ENCODE results near the gene CDKAL1.
A peak's percentile ranks its signal among the peaks of the same experiment; 100 is the strongest.

The CDKAL1 gene

DNA sequence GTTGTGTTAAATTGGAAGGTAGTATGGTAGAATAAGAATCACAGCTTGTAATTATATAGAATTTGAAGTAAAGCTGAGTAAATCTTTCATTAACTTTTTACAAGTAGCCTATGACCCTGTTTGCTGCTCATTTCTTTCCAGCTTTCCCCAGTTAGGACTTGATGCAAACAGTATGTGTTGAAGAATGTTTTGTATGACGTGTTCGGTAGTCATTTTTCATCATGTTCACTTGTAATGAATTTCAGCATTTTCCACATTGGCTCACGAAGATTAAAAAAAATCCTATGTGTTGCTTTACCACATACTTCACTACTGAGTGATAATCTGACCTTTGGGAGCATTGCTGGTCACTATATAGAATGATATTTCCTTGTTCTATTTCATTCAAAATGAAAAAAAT is 162.4 kb downstream of the CDKAL1 start:
- H2AK5ac ChIP-seq (ENCODE audit: low read length) = no peak overlapping the region
- no peak overlapping the region for H3K4me2 ChIP-seq (ENCODE audit: low read length)
- H3K4me3 ChIP-seq (ENCODE audit: low read length) = no peak overlapping the region
- H4K5ac ChIP-seq (ENCODE audit: low read length) = no peak overlapping the region
- DNase-seq = no peak
- H2BK120ac ChIP-seq (ENCODE audit: low read depth, low read length) = no peak overlapping the region
- no peak overlapping the region for H2BK15ac ChIP-seq (replicated peaks; ENCODE audit: low read depth)
- peaks cover 2% of the 10 kb centered on the region for H3K4me1 ChIP-seq (ENCODE audit: control insufficient read depth, low read depth, low read length)
- H3K56ac ChIP-seq (ENCODE audit: low read length) = no peak overlapping the region
- no peaks in the 10 kb centered on the region for H3K79me1 ChIP-seq (ENCODE audit: low read length)
- H4K8ac ChIP-seq (ENCODE audit: low read depth, low read length) = no peak overlapping the region
- no peak overlapping the region for H3K9ac ChIP-seq (ENCODE audit: low read length)
- H3K23ac ChIP-seq (ENCODE audit: low read length) = no peak overlapping the region
- no peaks in the 10 kb centered on the region for H3K36me3 ChIP-seq (ENCODE audit: control insufficient read depth, insufficient read depth, low read length)
- no peak overlapping the region for H3K18ac ChIP-seq (ENCODE audit: low read length)
- no peaks in the 10 kb centered on the region for H3K27me3 ChIP-seq (ENCODE audit: insufficient read depth, low read length, poor library complexity)
- no peaks in the 10 kb centered on the region for H3K79me2 ChIP-seq (ENCODE audit: control insufficient read depth, insufficient read depth, low read length)
- H2BK5ac ChIP-seq (ENCODE audit: low read length) = no peak overlapping the region
- H3K27ac ChIP-seq (ENCODE audit: low read depth, low read length) = no peak overlapping the region
- no peak overlapping the region for H3K4ac ChIP-seq (ENCODE audit: low read depth, low read length)
- WGBS (ENCODE audit: extremely low coverage, insufficient coverage, low lambda C conversion rate) = no CpG with 5 or more reads among the region's 3 CpGs

DNA sequence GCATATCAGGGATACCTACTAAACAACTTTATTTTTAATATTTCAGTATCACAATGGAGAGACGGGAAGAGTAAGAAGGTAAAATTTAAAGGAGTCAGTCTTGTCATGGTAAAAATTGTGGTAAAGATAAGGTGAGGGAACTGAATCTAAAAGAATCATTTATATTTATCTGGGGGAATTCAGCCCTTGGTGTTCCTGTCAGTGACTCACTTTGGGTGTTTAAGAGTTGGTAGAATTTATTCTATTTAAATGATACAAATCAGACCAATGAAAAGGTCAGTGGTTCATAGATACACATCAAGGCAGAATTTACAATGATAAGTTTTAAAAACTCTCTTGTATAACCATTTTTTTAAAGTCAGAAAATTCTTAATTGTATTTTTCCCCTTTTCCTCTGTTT is 164.4 kb downstream of the CDKAL1 start:
- H3K4me1 ChIP-seq (ENCODE audit: control insufficient read depth, low read depth, low read length) = peaks cover 2% of the 10 kb centered on the region
- no peak overlapping the region for H2BK5ac ChIP-seq (ENCODE audit: low read length)
- no peak overlapping the region for H3K4me3 ChIP-seq (ENCODE audit: low read length)
- no peak overlapping the region for H3K56ac ChIP-seq (ENCODE audit: low read length)
- H3K27me3 ChIP-seq (ENCODE audit: insufficient read depth, low read length, poor library complexity) = no peaks in the 10 kb centered on the region
- H2BK15ac ChIP-seq (replicated peaks; ENCODE audit: low read depth) = no peak overlapping the region
- no peak overlapping the region for H4K5ac ChIP-seq (ENCODE audit: low read length)
- H3K23ac ChIP-seq (ENCODE audit: low read length) = no peak overlapping the region
- H2AK5ac ChIP-seq (ENCODE audit: low read length) = no peak overlapping the region
- H3K36me3 ChIP-seq (ENCODE audit: control insufficient read depth, insufficient read depth, low read length) = no peaks in the 10 kb centered on the region
- no peaks in the 10 kb centered on the region for H3K79me1 ChIP-seq (ENCODE audit: low read length)
- no peak overlapping the region for H3K18ac ChIP-seq (ENCODE audit: low read length)
- no peak for DNase-seq
- no peak overlapping the region for H3K27ac ChIP-seq (ENCODE audit: low read depth, low read length)
- H3K4ac ChIP-seq (ENCODE audit: low read depth, low read length) = no peak overlapping the region
- no peak overlapping the region for H2BK120ac ChIP-seq (ENCODE audit: low read depth, low read length)
- WGBS (ENCODE audit: extremely low coverage, insufficient coverage, low lambda C conversion rate) = 100% methylated on average over 1 of the region's 1 CpG
- H4K8ac ChIP-seq (ENCODE audit: low read depth, low read length) = peak overlapping the region; percentile 28
- no peak overlapping the region for H3K4me2 ChIP-seq (ENCODE audit: low read length)
- H3K9ac ChIP-seq (ENCODE audit: low read length) = no peak overlapping the region
- H3K79me2 ChIP-seq (ENCODE audit: control insufficient read depth, insufficient read depth, low read length) = no peaks in the 10 kb centered on the region

- Histone ChIP-seq H4K8ac (ENCODE audit: low read depth, low read length) (no peak overlapping the region), H3K4me3 (ENCODE audit: low read length) (no peak overlapping the region), H3K4ac (ENCODE audit: low read depth, low read length) (no peak overlapping the region), H2BK15ac (replicated peaks; ENCODE audit: low read depth) (peak overlapping the region; percentile 57), H3K27me3 (ENCODE audit: insufficient read depth, low read length, poor library complexity) (no peaks in the 10 kb centered on the region), H3K79me2 (ENCODE audit: control insufficient read depth, insufficient read depth, low read length) (no peaks in the 10 kb centered on the region), H3K4me1 (ENCODE audit: control insufficient read depth, low read depth, low read length) (peaks cover 2% of the 10 kb centered on the region), H3K27ac (ENCODE audit: low read depth, low read length) (no peak overlapping the region), H3K4me2 (ENCODE audit: low read length) (no peak overlapping the region), H3K79me1 (ENCODE audit: low read length) (no peaks in the 10 kb centered on the region), H3K9ac (ENCODE audit: low read length) (no peak overlapping the region), H2AK5ac (ENCODE audit: low read length) (no peak overlapping the region), H3K56ac (ENCODE audit: low read length) (no peak overlapping the region), H2BK5ac (ENCODE audit: low read length) (no peak overlapping the region), H3K18ac (ENCODE audit: low read length) (no peak overlapping the region), H4K5ac (ENCODE audit: low read length) (no peak overlapping the region), H3K36me3 (ENCODE audit: control insufficient read depth, insufficient read depth, low read length) (no peaks in the 10 kb centered on the region), H3K23ac (ENCODE audit: low read length) (no peak overlapping the region), H2BK120ac (ENCODE audit: low read depth, low read length) (no peak overlapping the region)
- WGBS (ENCODE audit: extremely low coverage, insufficient coverage, low lambda C conversion rate) = no CpG with 5 or more reads among the region's 4 CpGs
- DNase-seq = no peak
Measured at GRCh38 chr6:20699402-20699801, 165.1 kb downstream of the CDKAL1 start.

- Histone ChIP-seq H4K8ac (ENCODE audit: low read depth, low read length) (no peak overlapping the region), H3K4me1 (ENCODE audit: control insufficient read depth, low read depth, low read length) (peaks cover 2% of the 10 kb centered on the region), H4K5ac (ENCODE audit: low read length) (no peak overlapping the region), H2BK120ac (ENCODE audit: low read depth, low read length) (no peak overlapping the region), H3K79me2 (ENCODE audit: control insufficient read depth, insufficient read depth, low read length) (no peaks in the 10 kb centered on the region), H2BK5ac (ENCODE audit: low read length) (no peak overlapping the region), H2BK15ac (replicated peaks; ENCODE audit: low read depth) (no peak overlapping the region), H3K79me1 (ENCODE audit: low read length) (no peaks in the 10 kb centered on the region), H3K4ac (ENCODE audit: low read depth, low read length) (no peak overlapping the region), H3K4me2 (ENCODE audit: low read length) (no peak overlapping the region), H3K9ac (ENCODE audit: low read length) (no peak overlapping the region), H3K4me3 (ENCODE audit: low read length) (no peak overlapping the region), H3K18ac (ENCODE audit: low read length) (no peak overlapping the region), H2AK5ac (ENCODE audit: low read length) (no peak overlapping the region), H3K27me3 (ENCODE audit: insufficient read depth, low read length, poor library complexity) (no peaks in the 10 kb centered on the region), H3K23ac (ENCODE audit: low read length) (no peak overlapping the region), H3K36me3 (ENCODE audit: control insufficient read depth, insufficient read depth, low read length) (no peaks in the 10 kb centered on the region), H3K27ac (ENCODE audit: low read depth, low read length) (no peak overlapping the region), H3K56ac (ENCODE audit: low read length) (no peak overlapping the region)
- DNase-seq = no peak
Measured at GRCh38 chr6:20700375-20700774, 166.1 kb downstream of the CDKAL1 start.

- no peak overlapping the region for H3K9ac ChIP-seq (ENCODE audit: low read length)
- H3K27ac ChIP-seq (ENCODE audit: low read depth, low read length) = no peak overlapping the region
- H3K4me3 ChIP-seq (ENCODE audit: low read length) = no peak overlapping the region
Measured at GRCh38 chr6:20702366-20702765, 168.1 kb downstream of the CDKAL1 start.

DNA sequence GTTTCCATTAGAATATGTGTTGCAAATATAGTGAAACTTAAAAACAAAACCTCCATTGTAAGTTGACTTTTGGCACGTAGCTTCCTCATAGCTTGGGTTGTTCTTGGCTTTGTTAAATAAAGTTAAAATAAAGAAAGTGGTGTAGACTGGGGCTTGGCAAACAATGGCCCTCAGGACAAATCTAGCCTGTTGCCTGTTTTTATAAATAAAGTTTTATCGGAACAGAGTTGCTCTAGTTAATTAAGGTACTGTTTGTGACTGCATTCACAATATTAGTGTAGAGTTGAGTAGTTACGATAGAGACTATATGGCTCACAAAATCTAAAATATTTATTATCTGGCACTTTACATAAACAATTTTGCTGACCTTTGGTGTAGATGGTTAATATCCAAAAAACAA is 168.8 kb downstream of the CDKAL1 start:
- Histone ChIP-seq H3K79me1 (ENCODE audit: low read length) (no peaks in the 10 kb centered on the region), H3K79me2 (ENCODE audit: control insufficient read depth, insufficient read depth, low read length) (no peaks in the 10 kb centered on the region), H3K36me3 (ENCODE audit: control insufficient read depth, insufficient read depth, low read length) (no peaks in the 10 kb centered on the region), H3K4me3 (ENCODE audit: low read length) (no peak overlapping the region), H3K18ac (ENCODE audit: low read length) (no peak overlapping the region), H3K9ac (ENCODE audit: low read length) (no peak overlapping the region), H3K23ac (ENCODE audit: low read length) (no peak overlapping the region), H3K27me3 (ENCODE audit: insufficient read depth, low read length, poor library complexity) (no peaks in the 10 kb centered on the region), H2AK5ac (ENCODE audit: low read length) (no peak overlapping the region), H2BK5ac (ENCODE audit: low read length) (no peak overlapping the region), H3K27ac (ENCODE audit: low read depth, low read length) (no peak overlapping the region), H3K4me2 (ENCODE audit: low read length) (no peak overlapping the region), H4K5ac (ENCODE audit: low read length) (no peak overlapping the region), H2BK120ac (ENCODE audit: low read depth, low read length) (no peak overlapping the region), H3K56ac (ENCODE audit: low read length) (no peak overlapping the region), H3K4me1 (ENCODE audit: control insufficient read depth, low read depth, low read length) (peaks cover 2% of the 10 kb centered on the region), H4K8ac (ENCODE audit: low read depth, low read length) (no peak overlapping the region), H2BK15ac (replicated peaks; ENCODE audit: low read depth) (no peak overlapping the region), H3K4ac (ENCODE audit: low read depth, low read length) (no peak overlapping the region)
- no peak for DNase-seq
- WGBS (ENCODE audit: extremely low coverage, insufficient coverage, low lambda C conversion rate) = no CpG with 5 or more reads among the region's 3 CpGs

More at GRCh38 chr6:20702366-20702765, 168.1 kb downstream of the CDKAL1 start:
- DNase-seq = no peak
- no CpG with 5 or more reads among the region's 13 CpGs for WGBS (ENCODE audit: extremely low coverage, insufficient coverage, low lambda C conversion rate)
- Histone ChIP-seq H2BK15ac (replicated peaks; ENCODE audit: low read depth) (no peak overlapping the region), H3K18ac (ENCODE audit: low read length) (no peak overlapping the region), H3K36me3 (ENCODE audit: control insufficient read depth, insufficient read depth, low read length) (no peaks in the 10 kb centered on the region), H3K79me1 (ENCODE audit: low read length) (no peaks in the 10 kb centered on the region), H3K79me2 (ENCODE audit: control insufficient read depth, insufficient read depth, low read length) (no peaks in the 10 kb centered on the region), H2BK120ac (ENCODE audit: low read depth, low read length) (no peak overlapping the region), H3K56ac (ENCODE audit: low read length) (no peak overlapping the region), H3K4me2 (ENCODE audit: low read length) (no peak overlapping the region), H3K4ac (ENCODE audit: low read depth, low read length) (no peak overlapping the region), H3K27me3 (ENCODE audit: insufficient read depth, low read length, poor library complexity) (no peaks in the 10 kb centered on the region), H2BK5ac (ENCODE audit: low read length) (no peak overlapping the region), H3K4me1 (ENCODE audit: control insufficient read depth, low read depth, low read length) (peaks cover 2% of the 10 kb centered on the region), H3K23ac (ENCODE audit: low read length) (no peak overlapping the region), H4K8ac (ENCODE audit: low read depth, low read length) (no peak overlapping the region), H4K5ac (ENCODE audit: low read length) (no peak overlapping the region), H2AK5ac (ENCODE audit: low read length) (no peak overlapping the region)
